Measurements from ENCODE around the gene RPAP3.
"Not testable (repeated sequence)": the region's sequence is repeated elsewhere in the genome, so short reads cannot be mapped to it uniquely, and the experiment has no call there.

The RPAP3 gene

DNA sequence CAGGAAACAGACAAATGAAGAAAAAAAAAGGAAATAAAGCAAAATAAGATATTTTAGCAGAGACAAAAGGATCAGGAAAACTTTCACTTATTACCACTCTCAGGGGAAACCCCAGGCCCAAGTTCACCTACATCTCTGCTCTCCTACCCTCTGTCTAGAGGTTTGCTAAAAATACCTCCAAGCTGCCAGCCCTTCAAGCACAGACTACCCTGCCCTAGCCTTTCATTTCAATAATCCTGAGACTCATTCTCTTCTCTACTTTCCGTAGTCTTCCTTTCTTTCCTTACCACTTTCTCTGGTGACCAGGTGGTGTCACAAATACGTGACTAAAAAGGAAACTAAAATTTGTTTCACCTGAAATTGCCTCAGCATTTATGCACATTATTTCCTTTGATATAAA is 33.8 kb downstream of the RPAP3 start:
- DNase-seq (ENCODE audit: low read depth), result no peak
- no peak overlapping the region for H3K4me3 ChIP-seq (ENCODE audit: control insufficient read depth, low read depth, low read length)
- TF ChIP-seq, protein P1, sequence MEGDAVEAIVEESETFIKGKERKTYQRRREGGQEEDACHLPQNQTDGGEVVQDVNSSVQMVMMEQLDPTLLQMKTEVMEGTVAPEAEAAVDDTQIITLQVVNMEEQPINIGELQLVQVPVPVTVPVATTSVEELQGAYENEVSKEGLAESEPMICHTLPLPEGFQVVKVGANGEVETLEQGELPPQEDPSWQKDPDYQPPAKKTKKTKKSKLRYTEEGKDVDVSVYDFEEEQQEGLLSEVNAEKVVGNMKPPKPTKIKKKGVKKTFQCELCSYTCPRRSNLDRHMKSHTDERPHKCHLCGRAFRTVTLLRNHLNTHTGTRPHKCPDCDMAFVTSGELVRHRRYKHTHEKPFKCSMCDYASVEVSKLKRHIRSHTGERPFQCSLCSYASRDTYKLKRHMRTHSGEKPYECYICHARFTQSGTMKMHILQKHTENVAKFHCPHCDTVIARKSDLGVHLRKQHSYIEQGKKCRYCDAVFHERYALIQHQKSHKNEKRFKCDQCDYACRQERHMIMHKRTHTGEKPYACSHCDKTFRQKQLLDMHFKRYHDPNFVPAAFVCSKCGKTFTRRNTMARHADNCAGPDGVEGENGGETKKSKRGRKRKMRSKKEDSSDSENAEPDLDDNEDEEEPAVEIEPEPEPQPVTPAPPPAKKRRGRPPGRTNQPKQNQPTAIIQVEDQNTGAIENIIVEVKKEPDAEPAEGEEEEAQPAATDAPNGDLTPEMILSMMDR (conservative IDR thresholded peaks at IDR 0.05; ENCODE audit: control insufficient read depth, insufficient read depth, low read depth, low read length), result no peak

DNA sequence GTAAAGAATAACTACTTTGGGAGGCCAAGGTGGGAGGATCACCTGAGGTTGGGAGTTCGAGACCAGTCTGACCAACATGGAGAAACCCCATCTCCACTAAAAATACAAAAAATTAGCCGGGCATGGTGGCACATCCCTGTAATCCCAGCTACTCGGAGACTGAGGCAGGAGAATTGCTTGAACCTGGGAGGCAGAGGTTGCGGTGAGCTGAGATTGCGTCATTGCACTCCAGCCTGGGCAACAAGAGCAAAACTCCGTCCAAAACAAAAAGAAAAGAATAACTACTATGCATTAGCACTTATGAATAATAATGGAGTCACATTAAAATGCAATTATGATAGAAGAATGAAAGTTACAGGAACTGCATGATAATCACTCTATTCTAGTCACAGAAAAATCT is 37.9 kb downstream of the RPAP3 start:
- DNase-seq (ENCODE audit: low read depth); H3K4me3 ChIP-seq (ENCODE audit: control insufficient read depth, low read depth, low read length): not testable (repeated sequence)

DNA sequence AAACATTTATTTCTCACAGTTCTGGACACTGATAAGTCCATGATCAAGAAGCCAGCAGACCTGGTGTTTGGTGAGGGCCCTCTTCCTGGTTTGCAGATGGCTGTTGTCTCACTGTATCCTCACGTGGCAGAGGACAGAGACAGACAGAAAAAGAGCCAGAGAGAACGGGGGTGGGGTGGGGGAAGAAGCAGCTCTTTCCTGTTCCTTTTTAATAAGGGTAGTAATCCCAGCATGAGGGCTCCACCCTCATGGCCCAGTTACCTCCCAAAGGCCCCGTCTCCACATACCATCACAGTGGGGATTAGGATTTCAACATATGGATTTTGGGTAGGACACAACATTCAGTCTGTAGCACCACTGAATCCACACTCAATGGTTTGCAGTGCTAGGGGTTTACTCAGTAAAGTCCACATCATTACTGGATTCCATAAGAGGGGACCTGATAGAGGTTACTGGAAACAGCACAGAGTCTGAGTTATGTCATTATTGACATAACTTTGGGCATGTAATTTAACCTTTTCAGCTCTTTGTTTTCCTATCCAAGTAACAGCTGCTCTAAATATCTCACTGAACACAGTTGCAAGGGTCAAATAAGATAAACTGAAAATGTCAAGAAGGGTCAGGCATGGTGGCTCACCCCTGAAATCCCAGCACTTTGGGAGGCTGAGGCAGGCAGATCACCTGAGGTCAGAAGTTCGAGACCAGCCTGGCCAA is 53.2 kb downstream of the RPAP3 start:
- TF ChIP-seq, protein P1 (conservative IDR thresholded peaks at IDR 0.05; ENCODE audit: control insufficient read depth, insufficient read depth, low read depth, low read length), result no peak
- DNase-seq (ENCODE audit: low read depth), result no peak
- no peak overlapping the region for H3K4me3 ChIP-seq (ENCODE audit: control insufficient read depth, low read depth, low read length)

DNA sequence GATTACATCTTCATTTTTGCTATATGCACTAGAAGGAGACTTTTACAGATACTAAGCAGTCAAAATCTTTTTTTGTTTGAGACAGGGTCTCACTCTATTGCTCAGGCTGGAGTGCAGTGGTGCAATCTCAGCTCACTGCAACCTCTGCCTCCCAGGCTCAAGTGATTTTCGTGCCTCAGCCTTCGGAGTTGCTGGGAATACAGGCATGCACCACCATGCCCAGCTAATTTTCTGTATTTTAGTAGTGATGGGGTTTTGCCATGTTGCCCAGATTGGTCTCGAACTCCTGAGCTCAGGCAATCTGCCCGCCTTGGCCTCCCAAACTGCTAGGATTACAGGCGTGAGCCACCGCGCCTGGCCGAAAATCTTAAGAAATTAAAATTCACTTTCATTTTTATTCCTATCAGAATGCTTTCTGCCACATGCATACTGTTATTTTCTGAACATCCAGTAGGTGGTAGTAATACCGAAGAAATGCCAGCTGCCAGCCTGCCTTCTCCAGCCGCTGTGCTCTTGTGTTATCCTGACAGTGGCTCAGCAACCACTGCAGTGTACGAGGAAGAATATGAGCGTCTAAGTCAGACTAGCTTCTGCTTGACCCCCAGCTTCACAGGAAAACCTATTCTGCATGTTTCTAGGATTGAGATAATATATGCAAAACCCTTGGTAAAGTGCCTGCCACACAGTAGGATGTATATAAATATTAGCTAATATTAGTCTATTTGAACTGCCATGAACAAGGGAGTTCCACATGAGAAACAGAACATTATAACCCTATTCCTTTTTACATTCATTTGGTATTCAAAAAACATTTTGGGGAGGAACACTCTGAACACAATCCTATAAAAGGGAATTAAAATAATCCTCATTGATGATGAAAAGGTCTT is 54.2 kb downstream of the RPAP3 start:
- DNase-seq (ENCODE audit: low read depth), result peak; percentile 74
- TF ChIP-seq, protein P1 (conservative IDR thresholded peaks at IDR 0.05; ENCODE audit: control insufficient read depth, insufficient read depth, low read depth, low read length), result peak; percentile 68
- no peak overlapping the region for H3K4me3 ChIP-seq (ENCODE audit: control insufficient read depth, low read depth, low read length)

DNA sequence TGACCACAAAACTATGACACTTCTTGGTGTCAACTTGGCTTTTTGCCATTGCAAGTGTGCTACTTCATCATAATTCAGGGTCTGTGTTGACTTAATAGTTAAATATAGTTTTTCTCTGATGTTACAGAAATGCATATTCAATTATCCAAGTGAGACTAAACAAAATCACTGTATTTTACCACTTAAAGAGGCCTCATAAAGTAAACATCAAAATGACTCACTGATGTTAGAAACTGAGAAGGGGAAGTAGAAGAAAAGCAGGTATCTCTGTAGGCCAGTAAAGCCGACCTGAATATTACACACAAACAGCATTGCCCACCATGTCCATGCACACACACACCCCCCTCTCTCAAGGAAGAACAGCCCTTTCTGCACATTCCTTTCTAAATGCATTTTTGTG is 55.4 kb downstream of the RPAP3 start:
- no peak overlapping the region for H3K4me3 ChIP-seq (ENCODE audit: control insufficient read depth, low read depth, low read length)
- TF ChIP-seq, protein P1 (conservative IDR thresholded peaks at IDR 0.05; ENCODE audit: control insufficient read depth, insufficient read depth, low read depth, low read length), result no peak
- DNase-seq (ENCODE audit: low read depth), result no peak

DNA sequence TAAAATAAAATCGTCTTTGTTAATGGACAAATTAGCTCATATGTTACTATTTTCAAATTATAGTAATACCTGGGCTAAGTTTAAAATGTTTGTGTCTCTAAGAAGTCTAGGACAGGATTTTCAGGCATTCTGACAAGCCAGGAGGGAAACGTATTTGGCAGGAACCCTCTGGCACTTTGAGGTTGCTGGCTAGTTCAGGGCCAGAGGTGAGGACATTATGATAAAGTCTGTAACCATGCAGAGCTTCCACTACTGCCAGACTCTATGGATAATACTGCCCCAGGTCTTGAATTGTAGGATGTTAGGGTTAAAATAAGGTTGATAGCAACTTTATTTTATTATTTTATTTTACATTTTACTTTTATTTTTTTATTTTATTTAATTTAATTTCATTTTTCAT is 56.4 kb downstream of the RPAP3 start:
- TF ChIP-seq, protein P1 (conservative IDR thresholded peaks at IDR 0.05; ENCODE audit: control insufficient read depth, insufficient read depth, low read depth, low read length), result no peak
- no peak overlapping the region for H3K4me3 ChIP-seq (ENCODE audit: control insufficient read depth, low read depth, low read length)
- no peak for DNase-seq (ENCODE audit: low read depth)

DNA sequence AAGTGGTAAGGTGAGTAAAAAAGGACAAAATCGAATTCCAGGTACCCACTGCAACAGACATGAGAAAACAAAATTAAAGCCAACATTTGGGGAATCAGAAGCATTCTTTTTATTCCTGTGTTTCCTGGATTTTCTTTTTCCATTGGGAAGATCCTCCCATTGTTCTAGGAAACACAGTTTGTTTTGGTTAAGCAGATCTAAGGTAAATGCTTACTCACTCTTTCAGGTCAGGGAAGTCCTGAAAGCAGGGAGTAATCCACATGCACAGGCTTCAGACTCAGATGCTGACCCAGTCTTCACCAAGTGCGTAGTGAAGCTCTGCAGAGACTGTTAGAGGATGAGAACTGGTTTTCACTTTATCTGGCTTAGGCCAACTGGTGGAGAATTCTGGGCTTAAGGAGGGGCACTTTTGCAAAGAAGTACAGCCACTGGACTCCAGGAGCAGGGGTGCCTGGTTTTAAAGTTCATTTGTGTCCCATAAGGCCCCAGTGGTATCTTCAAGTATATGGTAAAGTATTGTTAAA is 57.7 kb downstream of the RPAP3 start:
- H3K4me3 ChIP-seq (ENCODE audit: control insufficient read depth, low read depth, low read length), result no peak overlapping the region
- DNase-seq (ENCODE audit: low read depth), result no peak
- TF ChIP-seq, protein P1 (conservative IDR thresholded peaks at IDR 0.05; ENCODE audit: control insufficient read depth, insufficient read depth, low read depth, low read length), result no peak

DNA sequence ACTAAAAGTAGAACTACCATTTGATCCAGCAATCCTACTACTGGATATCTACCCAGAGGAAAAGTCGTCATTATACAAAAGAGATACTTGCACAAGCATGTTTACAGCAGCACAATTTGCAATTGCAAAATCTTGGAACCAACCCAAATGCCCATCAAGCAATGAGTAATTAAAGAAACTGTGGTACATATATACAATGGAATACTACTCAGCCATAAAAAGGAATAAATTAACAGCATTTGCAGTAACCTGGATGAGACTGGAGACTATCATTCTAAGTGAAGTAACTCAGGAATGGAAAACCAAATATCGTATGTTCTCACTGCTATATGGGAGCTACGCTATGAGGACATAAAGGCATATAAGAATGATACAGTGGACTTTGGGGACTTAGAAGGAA is 63.5 kb downstream of the RPAP3 start:
- H3K4me3 ChIP-seq (ENCODE audit: control insufficient read depth, low read depth, low read length); DNase-seq (ENCODE audit: low read depth): not testable (repeated sequence)
